Prostate gland (tissue), 2 donors: Measurements from ENCODE around the gene SUFU.

Experiments
- CTCF ChIP-seq, 4 experiments: fragments of 200-600 bp in 2 of 4; fragments of 450-650 bp in 2 of 4; sonication (generic) in 2 of 4; IDR thresholded peaks; 1 replicate in 3 of 4; 2 replicates in 1 of 4; pipeline ENCODE4 v1.5.1; 2016 to 2019; ENCODE audit warnings: antibody characterized with exemption in 4 of 4, mild to moderate bottlenecking in 2 of 4, moderate library complexity in 2 of 4
- POLR2AphosphoS5 ChIP-seq: sonication (generic); formaldehyde crosslinking; IDR thresholded peaks from one replicate; pipeline ENCODE4 v1.6.1; 2017; ENCODE audit warnings: antibody characterized with exemption

GRCh38 chr10:102479651-102480050, 24.1 kb upstream of the SUFU start:
- TF ChIP-seq CTCF (IDR thresholded peaks at IDR 0.05), result no peak
- no peak for TF ChIP-seq POLR2AphosphoS5
